OCI-LY3 (cell line): Measurements from ENCODE around the gene EWSR1.

Experiments used
- H2AFZ ChIP-seq: fragments of 200-600, 300-600 bp; shearing (Covaris generic); 2 replicates; pipeline ENCODE4 v1.6.0; 2014; ENCODE audit warnings: antibody characterized with exemption, low read depth, low read length
- H3K27ac ChIP-seq: fragments of 200-600, 300-600 bp; sonication (generic); 2 replicates; pipeline ENCODE4 v1.5.1; 2014; ENCODE audit warnings: mild to moderate bottlenecking, low read length, moderate library complexity, mixed read lengths
- H3K27me3 ChIP-seq: fragments of 200-600, 300-600 bp; sonication (generic); 2 replicates; pipeline ENCODE4 v1.6.1; 2014; ENCODE audit warnings: low read depth, low read length, mixed read lengths
- H3K36me3 ChIP-seq: fragments of 200-600, 300-600 bp; sonication (generic); replicated peaks from 2 replicates; pipeline ENCODE3; 2014; ENCODE audit warnings: low read depth, low read length, mixed read lengths
- H3K4me1 ChIP-seq: fragments of 300-600, 200-600 bp; sonication (generic); 2 replicates; pipeline ENCODE4 v1.6.1; 2014; ENCODE audit warnings: low read length, mixed read lengths
- H3K4me2 ChIP-seq: fragments of 200-600, 300-600 bp; sonication (generic); 2 replicates; pipeline ENCODE4 v1.6.1; 2014; ENCODE audit warnings: low read length, mixed read lengths
- H3K4me3 ChIP-seq: fragments of 300-600, 200-600 bp; sonication (generic); 2 replicates; pipeline ENCODE4 v1.5.1; 2014; ENCODE audit warnings: antibody characterized with exemption, mild to moderate bottlenecking, low read length, moderate library complexity
- H3K79me2 ChIP-seq: fragments of 300-600, 200-600 bp; shearing (Covaris generic); 2 replicates; pipeline ENCODE4 v1.6.1; 2014; ENCODE audit warnings: mild to moderate bottlenecking, low read length, mixed read lengths
- H3K9ac ChIP-seq: fragments of 300-600, 200-600 bp; shearing (Covaris generic); 2 replicates; pipeline ENCODE4 v1.6.0; 2014; ENCODE audit warnings: mild to moderate bottlenecking, low read length, moderate library complexity
- H3K9me3 ChIP-seq: fragments of 200-600, 300-600 bp; shearing (Covaris generic); 2 replicates; pipeline ENCODE4 v1.6.1; 2014; ENCODE audit warnings: low read length, mixed read lengths; ENCODE audit not compliant: insufficient read depth
- H4K20me1 ChIP-seq: fragments of 200-600, 300-600 bp; sonication (generic); 2 replicates; pipeline ENCODE4 v1.6.1; 2016; ENCODE audit warnings: low read length, mixed read lengths; ENCODE audit not compliant: insufficient read depth
- EZH2phosphoT487 ChIP-seq: fragments of 200-600 bp; shearing (Covaris generic); IDR thresholded peaks from 2 replicates; pipeline ENCODE4 v1.6.1; 2018; ENCODE audit warnings: antibody characterized with exemption, mixed run types, low read depth
- TF ChIP-seq, protein P1 (sequence below): fragments of 200-600, 300-600 bp; sonication (generic); IDR thresholded peaks from 2 replicates; pipeline ENCODE4 v1.5.1; 2014; ENCODE audit warnings: antibody characterized with exemption, low read length, low read depth

Gene EWSR1

DNA sequence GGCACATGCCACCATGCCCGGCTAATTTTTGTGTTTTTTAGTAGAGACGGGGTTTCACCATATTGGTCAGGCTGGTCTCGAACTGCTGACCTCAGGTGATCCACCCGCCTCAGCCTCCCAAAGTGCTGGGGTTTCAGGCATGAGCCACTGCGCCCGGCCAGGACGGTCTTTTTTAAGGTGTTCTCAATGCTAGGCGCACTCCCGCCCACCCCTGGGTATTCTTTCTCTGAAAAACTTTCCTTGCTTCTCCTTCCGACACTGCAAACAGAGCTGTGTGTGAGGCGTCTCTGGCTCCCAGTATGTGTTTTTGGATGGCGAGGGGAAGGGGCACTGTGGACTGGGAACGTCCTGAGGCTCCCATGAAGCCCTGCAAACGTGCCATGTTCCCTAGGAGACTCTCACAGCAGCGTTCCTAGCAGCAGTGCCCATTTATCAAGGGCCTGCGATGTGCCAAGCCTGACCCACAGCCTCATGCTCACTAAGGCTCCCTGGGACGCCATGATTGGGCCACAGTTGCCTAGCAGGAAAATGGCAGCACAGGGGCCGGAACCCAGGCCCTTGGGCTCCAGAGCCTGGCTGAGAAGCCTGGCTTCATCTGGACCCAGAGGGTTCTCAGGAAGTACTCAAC, 49.9 kb downstream of the EWSR1 start:
- Histone ChIP-seq H4K20me1 (no peaks in the 10 kb centered on the region), H3K27ac (no peak overlapping the region), H3K36me3 (no peaks in the 10 kb centered on the region), H3K27me3 (no peaks in the 10 kb centered on the region), H3K79me2 (no peaks in the 10 kb centered on the region), H2AFZ (no peak overlapping the region), H3K9me3 (no peaks in the 10 kb centered on the region), H3K4me2 (no peak overlapping the region), H3K9ac (no peak overlapping the region), H3K4me3 (no peak overlapping the region), H3K4me1 (no peaks in the 10 kb centered on the region)
- TF ChIP-seq, protein P1, sequence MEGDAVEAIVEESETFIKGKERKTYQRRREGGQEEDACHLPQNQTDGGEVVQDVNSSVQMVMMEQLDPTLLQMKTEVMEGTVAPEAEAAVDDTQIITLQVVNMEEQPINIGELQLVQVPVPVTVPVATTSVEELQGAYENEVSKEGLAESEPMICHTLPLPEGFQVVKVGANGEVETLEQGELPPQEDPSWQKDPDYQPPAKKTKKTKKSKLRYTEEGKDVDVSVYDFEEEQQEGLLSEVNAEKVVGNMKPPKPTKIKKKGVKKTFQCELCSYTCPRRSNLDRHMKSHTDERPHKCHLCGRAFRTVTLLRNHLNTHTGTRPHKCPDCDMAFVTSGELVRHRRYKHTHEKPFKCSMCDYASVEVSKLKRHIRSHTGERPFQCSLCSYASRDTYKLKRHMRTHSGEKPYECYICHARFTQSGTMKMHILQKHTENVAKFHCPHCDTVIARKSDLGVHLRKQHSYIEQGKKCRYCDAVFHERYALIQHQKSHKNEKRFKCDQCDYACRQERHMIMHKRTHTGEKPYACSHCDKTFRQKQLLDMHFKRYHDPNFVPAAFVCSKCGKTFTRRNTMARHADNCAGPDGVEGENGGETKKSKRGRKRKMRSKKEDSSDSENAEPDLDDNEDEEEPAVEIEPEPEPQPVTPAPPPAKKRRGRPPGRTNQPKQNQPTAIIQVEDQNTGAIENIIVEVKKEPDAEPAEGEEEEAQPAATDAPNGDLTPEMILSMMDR, result no peak
- TF ChIP-seq EZH2phosphoT487, result no peak

GRCh38 chr22:29319072-29319471, 51.0 kb downstream of the EWSR1 start:
- Histone ChIP-seq H3K4me1 (no peaks in the 10 kb centered on the region), H4K20me1 (no peaks in the 10 kb centered on the region), H3K9ac (no peak overlapping the region), H3K79me2 (no peaks in the 10 kb centered on the region), H3K27ac (no peak overlapping the region), H3K4me3 (no peak overlapping the region), H3K27me3 (no peaks in the 10 kb centered on the region), H3K36me3 (no peaks in the 10 kb centered on the region), H3K4me2 (no peak overlapping the region), H3K9me3 (no peaks in the 10 kb centered on the region), H2AFZ (no peak overlapping the region)
- TF ChIP-seq, protein P1, result no peak
- TF ChIP-seq EZH2phosphoT487, result no peak

DNA sequence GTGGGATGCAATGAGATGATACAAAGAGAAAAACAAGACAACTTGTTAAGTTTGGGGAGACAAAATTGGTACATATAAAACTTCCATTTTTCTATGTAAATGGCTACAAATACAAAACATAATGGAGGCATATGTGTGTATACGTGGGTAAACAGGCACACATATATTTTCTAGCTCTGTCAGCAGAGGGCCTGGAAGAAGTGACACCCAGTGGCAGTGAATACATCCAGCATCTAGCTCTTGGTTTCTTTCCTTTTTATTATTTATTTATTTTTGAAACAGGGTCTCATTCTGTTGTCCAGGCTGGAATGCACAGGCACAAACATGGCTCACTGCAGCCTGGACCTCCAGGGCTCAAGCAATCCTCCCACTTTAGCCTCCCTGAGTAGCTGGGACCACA, 52.5 kb downstream of the EWSR1 start:
- H2AFZ ChIP-seq, result no peak overlapping the region
- H3K4me2 ChIP-seq, result no peak overlapping the region
- no peaks in the 10 kb centered on the region for H3K9me3 ChIP-seq
- no peaks in the 10 kb centered on the region for H3K4me1 ChIP-seq
- no peaks in the 10 kb centered on the region for H3K27me3 ChIP-seq
- TF ChIP-seq, protein P1, result no peak
- TF ChIP-seq EZH2phosphoT487, result no peak
- H3K9ac ChIP-seq, result no peak overlapping the region
- no peaks in the 10 kb centered on the region for H4K20me1 ChIP-seq
- H3K36me3 ChIP-seq, result peaks cover 4% of the 10 kb centered on the region
- H3K27ac ChIP-seq, result no peak overlapping the region
- no peaks in the 10 kb centered on the region for H3K79me2 ChIP-seq
- no peak overlapping the region for H3K4me3 ChIP-seq

DNA sequence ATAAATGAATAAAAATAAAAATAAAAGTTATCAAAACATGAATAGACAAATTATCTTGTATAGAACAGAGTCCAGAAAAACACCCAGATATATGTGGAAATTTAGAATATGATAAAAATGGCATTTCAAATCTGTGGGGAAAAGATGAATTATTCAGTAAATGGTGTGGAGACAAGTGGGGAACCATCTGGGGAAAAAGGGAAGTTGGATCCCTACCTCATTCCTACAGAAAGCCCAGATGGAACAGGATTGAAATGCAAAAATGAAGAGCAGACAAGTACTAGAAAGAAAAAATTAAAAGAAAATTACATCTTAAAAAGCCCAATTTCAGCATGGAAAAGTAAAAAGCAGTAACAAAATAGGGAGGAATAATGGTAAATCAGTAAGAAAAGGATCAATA, 55.6 kb downstream of the EWSR1 start:
- H2AFZ ChIP-seq, result no peak overlapping the region
- H4K20me1 ChIP-seq, result no peaks in the 10 kb centered on the region
- H3K9me3 ChIP-seq, result no peaks in the 10 kb centered on the region
- H3K9ac ChIP-seq, result no peak overlapping the region
- H3K27ac ChIP-seq, result no peak overlapping the region
- H3K4me1 ChIP-seq, result no peaks in the 10 kb centered on the region
- no peaks in the 10 kb centered on the region for H3K79me2 ChIP-seq
- H3K4me3 ChIP-seq, result no peak overlapping the region
- no peak overlapping the region for H3K4me2 ChIP-seq
- no peak for TF ChIP-seq EZH2phosphoT487
- TF ChIP-seq, protein P1, result no peak
- peaks cover 28% of the 10 kb centered on the region for H3K36me3 ChIP-seq
- H3K27me3 ChIP-seq, result no peaks in the 10 kb centered on the region
